ENCODE data around the gene PPP4R2.
A peak's percentile ranks its signal among the peaks of the same experiment; 100 is the strongest.
"Not testable (repeated sequence)": the region's sequence is repeated elsewhere in the genome, so short reads cannot be mapped to it uniquely, and the experiment has no call there.

PPP4R2 gene

DNA sequence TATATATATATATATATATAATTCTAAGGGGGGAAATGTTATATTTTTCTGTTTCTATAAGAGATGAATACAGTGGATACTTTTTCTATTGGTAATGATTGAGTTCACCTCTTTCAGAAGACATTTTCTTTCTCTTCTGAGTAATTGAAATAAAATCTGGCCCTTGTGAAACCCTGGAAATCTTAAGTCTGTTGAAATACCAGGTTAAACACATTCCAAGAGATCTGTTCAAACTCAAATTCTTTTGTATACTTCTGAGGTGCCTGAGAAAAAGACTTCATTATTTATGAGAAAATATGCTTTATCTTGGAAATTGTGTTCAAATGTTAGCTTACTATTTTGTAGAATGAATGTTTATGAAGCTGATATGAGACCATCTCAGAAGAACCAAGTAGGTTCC, 69.6 kb downstream of the PPP4R2 start:
- H2AFZ ChIP-seq (ENCODE audit: insufficient read depth, low read length, poor library complexity) = not testable (repeated sequence)
- DNase-seq = peak in 1 of 2 donors; percentile 82

DNA sequence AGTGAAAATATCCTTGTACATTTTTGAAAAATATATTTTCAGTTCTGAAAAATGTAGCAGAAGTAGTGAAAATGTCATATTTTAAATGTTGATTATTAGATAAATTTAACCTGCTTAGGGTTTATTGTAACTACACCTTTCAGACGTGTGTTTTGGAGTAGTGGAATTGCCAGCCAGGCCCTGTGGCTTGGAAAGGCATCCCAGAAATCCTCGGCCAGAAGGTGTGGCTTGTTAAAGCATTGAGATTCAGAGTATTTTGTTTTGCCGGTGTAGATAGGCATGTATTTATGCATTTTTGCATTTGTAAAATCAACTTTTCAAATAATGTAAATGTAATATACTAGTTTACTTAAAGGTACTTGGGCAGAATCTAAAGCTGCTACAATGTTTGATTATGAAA, 71.8 kb downstream of the PPP4R2 start:
- H3K27ac ChIP-seq (ENCODE audit: low read depth, low read length) = no peak overlapping the region
- H4K12ac ChIP-seq (ENCODE audit: low read depth, low read length) = no peak overlapping the region
- no peak overlapping the region for H2BK5ac ChIP-seq (ENCODE audit: low read depth, low read length, poor library complexity)
- H3K79me2 ChIP-seq (ENCODE audit: control insufficient read depth, insufficient read depth, low read length, poor library complexity) = no peaks in the 10 kb centered on the region
- H3K4me3 ChIP-seq (ENCODE audit: low read depth, low read length) = no peak overlapping the region
- H3K27me3 ChIP-seq (ENCODE audit: insufficient read depth, low read length) = no peaks in the 10 kb centered on the region
- H3K79me1 ChIP-seq (ENCODE audit: low read length) = no peaks in the 10 kb centered on the region
- no peak overlapping the region for H2BK120ac ChIP-seq (ENCODE audit: insufficient read depth, low read length, poor library complexity)
- H4K8ac ChIP-seq (ENCODE audit: low read depth, low read length) = no peak overlapping the region
- H3K23ac ChIP-seq (ENCODE audit: low read length) = no peak overlapping the region
- WGBS (ENCODE audit: extremely low coverage, insufficient coverage, insufficient read length) = no CpG with 5 or more reads among the region's 3 CpGs
- H3K4me1 ChIP-seq (ENCODE audit: control insufficient read depth in 1 of 2, insufficient read depth in 2 of 2, low read length in 2 of 2) = no peaks in the 10 kb centered on the region
- no peak overlapping the region for H3K14ac ChIP-seq (ENCODE audit: low read length)
- no peak overlapping the region for H3K4me2 ChIP-seq (ENCODE audit: low read length)
- no peaks in the 10 kb centered on the region for H3K9me3 ChIP-seq (ENCODE audit: insufficient read depth, low read depth, low read length)
- H3K4ac ChIP-seq (ENCODE audit: low read depth, low read length) = no peak overlapping the region
- no peak overlapping the region for H2BK12ac ChIP-seq (ENCODE audit: low read length)
- H2AFZ ChIP-seq (ENCODE audit: insufficient read depth, low read length, poor library complexity) = no peak overlapping the region
- H3K36me3 ChIP-seq (ENCODE audit: control insufficient read depth in 1 of 2, insufficient read depth in 2 of 2, low read length in 2 of 2) = peaks cover 0 to 2% of the 10 kb centered on the region in 2 experiments
- no peak overlapping the region for H3K9ac ChIP-seq (ENCODE audit: low read length)
- peak; percentile 17 to 41 for DNase-seq
- no peak overlapping the region for H2AK5ac ChIP-seq (ENCODE audit: low read length)
- H4K91ac ChIP-seq (ENCODE audit: low read depth, low read length) = no peak overlapping the region
- no peak overlapping the region for H3K18ac ChIP-seq (ENCODE audit: low read length)

More for the DNA sequence above, 69.6 kb downstream of the PPP4R2 start:
- H4K8ac ChIP-seq (ENCODE audit: low read depth, low read length); H3K23ac ChIP-seq (ENCODE audit: low read length); H2BK5ac ChIP-seq (ENCODE audit: low read depth, low read length, poor library complexity); H2BK12ac ChIP-seq (ENCODE audit: low read length); H3K4me1 ChIP-seq (ENCODE audit: control insufficient read depth in 1 of 2, insufficient read depth in 2 of 2, low read length in 2 of 2); H3K4me3 ChIP-seq (ENCODE audit: low read depth, low read length); H3K4me2 ChIP-seq (ENCODE audit: low read length); H3K9ac ChIP-seq (ENCODE audit: low read length); H4K12ac ChIP-seq (ENCODE audit: low read depth, low read length); H3K27me3 ChIP-seq (ENCODE audit: insufficient read depth, low read length); H3K18ac ChIP-seq (ENCODE audit: low read length); H2AK5ac ChIP-seq (ENCODE audit: low read length); H3K4ac ChIP-seq (ENCODE audit: low read depth, low read length); H3K27ac ChIP-seq (ENCODE audit: low read depth, low read length); H3K14ac ChIP-seq (ENCODE audit: low read length); H4K91ac ChIP-seq (ENCODE audit: low read depth, low read length); H3K9me3 ChIP-seq (ENCODE audit: insufficient read depth, low read depth, low read length); H3K79me2 ChIP-seq (ENCODE audit: control insufficient read depth, insufficient read depth, low read length, poor library complexity); H3K79me1 ChIP-seq (ENCODE audit: low read length); H2BK120ac ChIP-seq (ENCODE audit: insufficient read depth, low read length, poor library complexity): not testable (repeated sequence)
- H3K36me3 ChIP-seq (ENCODE audit: control insufficient read depth in 1 of 2, insufficient read depth in 2 of 2, low read length in 2 of 2) = peaks cover 10 to 15% of the 10 kb centered on the region in 2 experiments

DNA sequence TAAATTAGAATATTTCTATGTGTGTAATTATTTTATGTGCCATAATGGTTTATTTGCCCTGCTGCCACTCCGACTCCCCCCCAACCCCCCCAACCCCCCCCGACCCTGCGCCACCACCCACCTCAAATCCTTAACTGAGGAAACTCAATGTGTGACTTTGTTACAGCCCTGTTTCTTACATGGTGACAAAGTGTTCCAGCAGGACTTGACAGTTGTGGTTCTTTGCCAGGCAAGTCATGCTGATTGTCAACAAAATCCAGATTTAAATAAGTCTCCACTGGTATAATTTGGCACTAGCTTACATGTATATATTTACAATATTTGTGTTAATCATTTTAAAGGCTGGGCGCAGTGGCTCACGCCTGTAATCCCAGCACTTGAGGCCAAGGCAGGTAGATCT, 72.6 kb downstream of the PPP4R2 start:
- DNase-seq = no peak
- no peak overlapping the region for H4K91ac ChIP-seq (ENCODE audit: low read depth, low read length)
- H3K79me1 ChIP-seq (ENCODE audit: low read length) = no peaks in the 10 kb centered on the region
- H3K4me3 ChIP-seq (ENCODE audit: low read depth, low read length) = no peak overlapping the region
- H3K23ac ChIP-seq (ENCODE audit: low read length) = no peak overlapping the region
- H3K27ac ChIP-seq (ENCODE audit: low read depth, low read length) = no peak overlapping the region
- no peak overlapping the region for H2BK120ac ChIP-seq (ENCODE audit: insufficient read depth, low read length, poor library complexity)
- WGBS (ENCODE audit: extremely low coverage, insufficient coverage, insufficient read length) = no CpG with 5 or more reads among the region's 5 CpGs
- H2AK5ac ChIP-seq (ENCODE audit: low read length) = no peak overlapping the region
- no peaks in the 10 kb centered on the region for H3K9me3 ChIP-seq (ENCODE audit: insufficient read depth, low read depth, low read length)
- H2AFZ ChIP-seq (ENCODE audit: insufficient read depth, low read length, poor library complexity) = no peak overlapping the region
- no peak overlapping the region for H3K14ac ChIP-seq (ENCODE audit: low read length)
- H3K36me3 ChIP-seq (ENCODE audit: control insufficient read depth in 1 of 2, insufficient read depth in 2 of 2, low read length in 2 of 2) = peaks cover 0 to 2% of the 10 kb centered on the region in 2 experiments
- no peak overlapping the region for H3K4me2 ChIP-seq (ENCODE audit: low read length)
- no peak overlapping the region for H2BK12ac ChIP-seq (ENCODE audit: low read length)
- no peaks in the 10 kb centered on the region for H3K4me1 ChIP-seq (ENCODE audit: control insufficient read depth in 1 of 2, insufficient read depth in 2 of 2, low read length in 2 of 2)
- no peak overlapping the region for H3K18ac ChIP-seq (ENCODE audit: low read length)
- H3K4ac ChIP-seq (ENCODE audit: low read depth, low read length) = no peak overlapping the region
- H2BK5ac ChIP-seq (ENCODE audit: low read depth, low read length, poor library complexity) = no peak overlapping the region
- H4K8ac ChIP-seq (ENCODE audit: low read depth, low read length) = no peak overlapping the region
- no peaks in the 10 kb centered on the region for H3K27me3 ChIP-seq (ENCODE audit: insufficient read depth, low read length)
- H3K9ac ChIP-seq (ENCODE audit: low read length) = no peak overlapping the region
- H4K12ac ChIP-seq (ENCODE audit: low read depth, low read length) = no peak overlapping the region
- H3K79me2 ChIP-seq (ENCODE audit: control insufficient read depth, insufficient read depth, low read length, poor library complexity) = no peaks in the 10 kb centered on the region

DNA sequence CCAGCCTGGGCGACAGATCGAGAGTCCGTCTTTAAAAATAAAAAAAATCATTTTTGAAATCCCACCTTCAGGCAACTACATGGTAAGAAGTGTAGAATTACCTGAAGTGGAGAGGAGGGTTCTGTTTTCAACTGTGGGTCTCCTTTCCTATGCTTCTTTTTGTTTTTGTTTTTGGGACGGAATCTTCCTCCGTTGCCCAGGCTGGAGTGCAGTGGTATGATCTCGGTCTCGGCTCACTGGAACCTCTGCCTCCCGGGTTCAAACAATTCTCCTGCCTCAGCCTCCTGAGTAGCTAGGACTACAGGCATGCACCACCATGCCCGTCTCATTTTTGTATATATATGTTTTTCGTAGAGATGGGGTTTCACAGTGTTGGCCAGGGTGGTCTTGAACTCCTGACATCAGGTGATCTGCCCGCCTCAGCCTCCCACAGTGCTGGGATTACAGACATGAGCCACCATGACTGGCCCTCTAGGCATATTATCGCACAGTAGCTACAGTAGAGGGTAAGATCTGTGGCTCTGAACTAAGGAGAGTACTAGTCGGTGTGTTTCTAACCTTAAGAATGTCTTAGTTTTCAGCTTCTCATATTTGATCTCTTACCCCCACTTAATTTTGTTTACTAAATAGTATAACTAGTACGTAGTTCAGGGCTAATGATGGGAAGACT, 73.3 kb downstream of the PPP4R2 start:
- Histone ChIP-seq H2AFZ (ENCODE audit: insufficient read depth, low read length, poor library complexity) (no peak overlapping the region), H2BK5ac (ENCODE audit: low read depth, low read length, poor library complexity) (no peak overlapping the region), H3K9ac (ENCODE audit: low read length) (no peak overlapping the region), H4K12ac (ENCODE audit: low read depth, low read length) (no peak overlapping the region), H3K27me3 (ENCODE audit: insufficient read depth, low read length) (no peaks in the 10 kb centered on the region), H2AK5ac (ENCODE audit: low read length) (no peak overlapping the region), H2BK120ac (ENCODE audit: insufficient read depth, low read length, poor library complexity) (no peak overlapping the region), H2BK12ac (ENCODE audit: low read length) (no peak overlapping the region), H3K27ac (ENCODE audit: low read depth, low read length) (no peak overlapping the region), H4K8ac (ENCODE audit: low read depth, low read length) (no peak overlapping the region), H4K91ac (ENCODE audit: low read depth, low read length) (no peak overlapping the region), H3K14ac (ENCODE audit: low read length) (no peak overlapping the region), H3K79me2 (ENCODE audit: control insufficient read depth, insufficient read depth, low read length, poor library complexity) (no peaks in the 10 kb centered on the region), H3K23ac (ENCODE audit: low read length) (no peak overlapping the region), H3K36me3 (ENCODE audit: control insufficient read depth in 1 of 2, insufficient read depth in 2 of 2, low read length in 2 of 2) (peaks cover 0 to 2% of the 10 kb centered on the region in 2 experiments), H3K18ac (ENCODE audit: low read length) (no peak overlapping the region), H3K4me2 (ENCODE audit: low read length) (no peak overlapping the region), H3K4me3 (ENCODE audit: low read depth, low read length) (no peak overlapping the region), H3K9me3 (ENCODE audit: insufficient read depth, low read depth, low read length) (no peaks in the 10 kb centered on the region), H3K4me1 (ENCODE audit: control insufficient read depth in 1 of 2, insufficient read depth in 2 of 2, low read length in 2 of 2) (no peaks in the 10 kb centered on the region), H3K79me1 (ENCODE audit: low read length) (no peaks in the 10 kb centered on the region), H3K4ac (ENCODE audit: low read depth, low read length) (no peak overlapping the region)
- DNase-seq = no peak
- no CpG with 5 or more reads among the region's 14 CpGs for WGBS (ENCODE audit: extremely low coverage, insufficient coverage, insufficient read length)

Measured in trophoblast cell (in vitro differentiated cells and primary cell).